Ramos (cell line): ENCODE results near the gene CDK5RAP2.

Experiments used
- in situ Hi-C: fragments of 300-500 bp; cut with MboI; formaldehyde crosslinking; loops from one replicate; pipeline ENCODE4 v1.14.3; 2022; ENCODE audit warnings: low sequenced_read_pairs; ENCODE audit not compliant: unreplicated experiment

Gene CDK5RAP2

GRCh38 chr9:120412425-120412951, 167.5 kb downstream of the CDK5RAP2 start:
- in situ Hi-C loops, result no loop called here

- in situ Hi-C loops, result no loop called here
Observed at GRCh38 chr9:120411862-120412424, 168.0 kb downstream of the CDK5RAP2 start.

GRCh38 chr9:120410925-120411501, 169.0 kb downstream of the CDK5RAP2 start:
- in situ Hi-C loops, result no loop called here

GRCh38 chr9:120408680-120409258, 171.2 kb downstream of the CDK5RAP2 start:
- in situ Hi-C loops, result no loop called here

- in situ Hi-C loops, result no loop called here
Observed at GRCh38 chr9:120405860-120406259, 174.1 kb downstream of the CDK5RAP2 start.

GRCh38 chr9:120405134-120405533, 174.8 kb downstream of the CDK5RAP2 start:
- in situ Hi-C loops, result no loop called here

- in situ Hi-C loops, result no loop called here
Observed at GRCh38 chr9:120403543-120403856, 176.5 kb downstream of the CDK5RAP2 start.

- in situ Hi-C loops, result no loop called here
Observed at GRCh38 chr9:120402741-120403542, 177.0 kb downstream of the CDK5RAP2 start.

- in situ Hi-C loops, result no loop called here
Observed at GRCh38 chr9:120399940-120400339, 180.0 kb downstream of the CDK5RAP2 start.

- in situ Hi-C loops, result no loop called here
Observed at GRCh38 chr9:120398286-120398685, 181.7 kb downstream of the CDK5RAP2 start.

- in situ Hi-C loops, result no loop called here
Observed at GRCh38 chr9:120397453-120397852, 182.5 kb downstream of the CDK5RAP2 start.

GRCh38 chr9:120396931-120397330, 183.0 kb downstream of the CDK5RAP2 start:
- in situ Hi-C loops, result no loop called here

GRCh38 chr9:120396418-120396817, 183.5 kb downstream of the CDK5RAP2 start:
- in situ Hi-C loops, result no loop called here

- in situ Hi-C loops, result no loop called here
Observed at GRCh38 chr9:120395376-120395775, 184.6 kb downstream of the CDK5RAP2 start.

- in situ Hi-C loops, result no loop called here
Observed at GRCh38 chr9:120394058-120394669, 185.8 kb downstream of the CDK5RAP2 start.

- in situ Hi-C loops, result no loop called here
Observed at GRCh38 chr9:120393386-120394057, 186.4 kb downstream of the CDK5RAP2 start.

- in situ Hi-C loops, result no loop called here
Observed at GRCh38 chr9:120392711-120393110, 187.3 kb downstream of the CDK5RAP2 start.

GRCh38 chr9:120392245-120392644, 187.7 kb downstream of the CDK5RAP2 start:
- in situ Hi-C loops, result no loop called here

- in situ Hi-C loops, result no loop called here
Observed at GRCh38 chr9:120391691-120392090, 188.3 kb downstream of the CDK5RAP2 start.

GRCh38 chr9:120390637-120391190, 189.3 kb downstream of the CDK5RAP2 start:
- in situ Hi-C loops, result no loop called here
